ENCODE data around the gene ENHO. TPM values are rescaled to one million over a fixed set of nuclear protein-coding genes. Genes with fewer than 3 reads are reported as not detected.

The ENHO gene
- total and polyA plus RNA-seq, 2 experiments from 2014 or later: 13.8 to 19.7 TPM

GRCh38 chr9:34550681-34551270, 28.0 kb upstream of the ENHO start:
- H3K4me1 Mint-ChIP-seq: peaks cover 19% of the 10 kb centered on the region
- H3K4me1 ChIP-seq (ENCODE audit: insufficient read depth): peaks cover 12% of the 10 kb centered on the region
- no peak overlapping the region for H3K4me3 ChIP-seq
- no peaks in the 10 kb centered on the region for H3F3A ChIP-seq (replicated peaks; ENCODE audit: low read depth)
- no peaks in the 10 kb centered on the region for H3K27me3 ChIP-seq (ENCODE audit: insufficient read depth)
- no peaks in the 10 kb centered on the region for H3K36me3 Mint-ChIP-seq (ENCODE audit: low read depth)
- no peaks in the 10 kb centered on the region; the same call in 2 of the 3 replicates for H3K9me3 Mint-ChIP-seq
- H2AFZ ChIP-seq: no peak overlapping the region
- H3K4me3 Mint-ChIP-seq: no peak overlapping the region
- H3K27ac ChIP-seq (ENCODE audit: low read depth): no peak overlapping the region
- no peaks in the 10 kb centered on the region for H4K20me1 ChIP-seq (replicated peaks; ENCODE audit: insufficient read depth)
- no peak overlapping the region for H3K27ac Mint-ChIP-seq
- H3K36me3 ChIP-seq (ENCODE audit: insufficient read depth): no peaks in the 10 kb centered on the region
- ATAC-seq (no peak), DNase-seq (ENCODE audit: low spot score) (no peak)
- H3K4me2 ChIP-seq: no peak overlapping the region
- peaks cover 16% of the 10 kb centered on the region for H3K27me3 Mint-ChIP-seq (ENCODE audit: insufficient read depth, low read depth, poor library complexity)
- TF ChIP-seq ZNF331 (CRISPR knock-in tag; IDR thresholded peaks at IDR 0.05; ENCODE audit: low read depth): no peak
- no peak for TF ChIP-seq POLR2AphosphoS5 (IDR thresholded peaks at IDR 0.05; ENCODE audit: low read depth)
- no peak for TF ChIP-seq EZH2 (IDR thresholded peaks at IDR 0.05; ENCODE audit: low read depth, unreplicated experiment)
- no peak for TF ChIP-seq ZNF114 (CRISPR knock-in tag; IDR thresholded peaks at IDR 0.05)
- no peak for TF ChIP-seq NANOG (IDR thresholded peaks at IDR 0.05; ENCODE audit: borderline replicate concordance)
- no peak for TF ChIP-seq CTCF (conservative IDR thresholded peaks at IDR 0.05; ENCODE audit: low read depth in 2 of 2)
- no peak for TF ChIP-seq ETS1 (IDR thresholded peaks at IDR 0.05)
- TF ChIP-seq ZNF462 (CRISPR knock-in tag; IDR thresholded peaks at IDR 0.05): no peak
- no peak for TF ChIP-seq CREB1 (CRISPR knock-in tag; IDR thresholded peaks at IDR 0.05; ENCODE audit: low read depth)
- TF ChIP-seq STAT1 (IDR thresholded peaks at IDR 0.05; ENCODE audit: unreplicated experiment): no peak
- TF ChIP-seq REST (IDR thresholded peaks at IDR 0.05; ENCODE audit: unreplicated experiment): no peak
- no peak for TF ChIP-seq EZH2phosphoT487 (IDR thresholded peaks at IDR 0.05; ENCODE audit: unreplicated experiment)
- TF ChIP-seq JUNB (IDR thresholded peaks at IDR 0.05; ENCODE audit: unreplicated experiment): no peak
- H3K79me2 ChIP-seq (replicated peaks; ENCODE audit: insufficient read depth): no peaks in the 10 kb centered on the region
- H3K9me2 ChIP-seq (ENCODE audit: insufficient read depth): no peaks in the 10 kb centered on the region

All from GM23338 (cell line).